ENCODE measurements around the gene KCNMB2. TPM values are rescaled to one million over a fixed set of nuclear protein-coding genes. Genes with fewer than 3 reads are reported as not detected.

KCNMB2 gene
- polyA plus RNA-seq, 3 donors = not detected

DNA sequence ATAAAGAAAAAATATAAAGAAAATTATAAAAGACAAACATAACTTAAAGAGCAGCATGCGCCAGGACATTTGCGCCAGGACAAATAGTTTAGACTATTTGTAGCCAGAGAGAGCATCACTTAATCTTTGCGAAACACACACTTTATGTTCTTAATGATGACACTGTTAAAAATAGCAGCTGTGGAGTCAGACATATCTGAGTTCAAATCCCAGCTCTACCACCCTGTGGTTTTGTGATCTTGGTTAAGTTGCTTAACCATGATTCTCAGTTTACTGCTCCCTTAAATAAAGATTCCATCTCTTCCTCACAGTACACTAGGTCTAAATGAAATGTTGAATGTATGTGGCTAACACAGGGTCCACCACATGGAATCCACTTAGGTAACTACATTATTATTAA lies 31.4 kb downstream of the KCNMB2 start:
- Histone ChIP-seq H3K4me1 (ENCODE audit: control insufficient read depth in 1 of 2, insufficient read depth in 2 of 2, low read length in 2 of 2) (no peaks in the 10 kb centered on the region), H3K4me3 (replicated peaks in 1 of 3; ENCODE audit: low read depth in 2 of 3, low read length in 3 of 3) (no peak overlapping the region), H3K9me3 (replicated peaks in 1 of 2; ENCODE audit: control insufficient read depth in 1 of 2, insufficient read depth in 1 of 2, low read length in 2 of 2) (no peaks in the 10 kb centered on the region), H3K36me3 (replicated peaks in 1 of 2; ENCODE audit: control insufficient read depth in 1 of 2, insufficient read depth in 2 of 2, low read length in 2 of 2) (no peaks in the 10 kb centered on the region), H3K9ac (ENCODE audit: insufficient read depth, low read length, poor library complexity, severe bottlenecking) (no peak overlapping the region), H3K4me2 (replicated peaks; ENCODE audit: extremely low read depth, low read length, poor library complexity, severe bottlenecking) (no peak overlapping the region), H4K20me1 (ENCODE audit: insufficient read depth, low read length) (no peaks in the 10 kb centered on the region), H2AFZ (ENCODE audit: insufficient read depth, low read depth, low read length, poor library complexity, severe bottlenecking) (no peak overlapping the region), H3K27me3 (ENCODE audit: control insufficient read depth in 2 of 2, insufficient read depth in 2 of 2, low read length in 2 of 2) (no peaks in the 10 kb centered on the region), H3K27ac (ENCODE audit: low read depth in 1 of 2, low read length in 2 of 2) (no peak overlapping the region), H3K79me2 (ENCODE audit: insufficient read depth, low read length) (no peaks in the 10 kb centered on the region)
- no peak overlapping the region for H3K4me3 Mint-ChIP-seq
- peaks cover 0 to 2% (median 0%) of the 10 kb centered on the region in 3 donors for H3K27me3 Mint-ChIP-seq (ENCODE audit: low read depth in 3 of 3)
- DNase-seq = no peak
- no peaks in the 10 kb centered on the region for H3K4me1 Mint-ChIP-seq
- no CpG with 5 or more reads among the region's 3 CpGs for WGBS (ENCODE audit: insufficient coverage)
- no peak overlapping the region for H3K27ac Mint-ChIP-seq
- TF ChIP-seq, protein P1, sequence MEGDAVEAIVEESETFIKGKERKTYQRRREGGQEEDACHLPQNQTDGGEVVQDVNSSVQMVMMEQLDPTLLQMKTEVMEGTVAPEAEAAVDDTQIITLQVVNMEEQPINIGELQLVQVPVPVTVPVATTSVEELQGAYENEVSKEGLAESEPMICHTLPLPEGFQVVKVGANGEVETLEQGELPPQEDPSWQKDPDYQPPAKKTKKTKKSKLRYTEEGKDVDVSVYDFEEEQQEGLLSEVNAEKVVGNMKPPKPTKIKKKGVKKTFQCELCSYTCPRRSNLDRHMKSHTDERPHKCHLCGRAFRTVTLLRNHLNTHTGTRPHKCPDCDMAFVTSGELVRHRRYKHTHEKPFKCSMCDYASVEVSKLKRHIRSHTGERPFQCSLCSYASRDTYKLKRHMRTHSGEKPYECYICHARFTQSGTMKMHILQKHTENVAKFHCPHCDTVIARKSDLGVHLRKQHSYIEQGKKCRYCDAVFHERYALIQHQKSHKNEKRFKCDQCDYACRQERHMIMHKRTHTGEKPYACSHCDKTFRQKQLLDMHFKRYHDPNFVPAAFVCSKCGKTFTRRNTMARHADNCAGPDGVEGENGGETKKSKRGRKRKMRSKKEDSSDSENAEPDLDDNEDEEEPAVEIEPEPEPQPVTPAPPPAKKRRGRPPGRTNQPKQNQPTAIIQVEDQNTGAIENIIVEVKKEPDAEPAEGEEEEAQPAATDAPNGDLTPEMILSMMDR (IDR thresholded peaks at IDR 0.05) = no peak
- no peaks in the 10 kb centered on the region for H3K36me3 Mint-ChIP-seq
- H3K9me3 Mint-ChIP-seq = peaks cover 0 to 6% (median 3%) of the 10 kb centered on the region in 7 donors
- intact Hi-C loops (cut with micrococcal nuclease) = no loop called here

DNA sequence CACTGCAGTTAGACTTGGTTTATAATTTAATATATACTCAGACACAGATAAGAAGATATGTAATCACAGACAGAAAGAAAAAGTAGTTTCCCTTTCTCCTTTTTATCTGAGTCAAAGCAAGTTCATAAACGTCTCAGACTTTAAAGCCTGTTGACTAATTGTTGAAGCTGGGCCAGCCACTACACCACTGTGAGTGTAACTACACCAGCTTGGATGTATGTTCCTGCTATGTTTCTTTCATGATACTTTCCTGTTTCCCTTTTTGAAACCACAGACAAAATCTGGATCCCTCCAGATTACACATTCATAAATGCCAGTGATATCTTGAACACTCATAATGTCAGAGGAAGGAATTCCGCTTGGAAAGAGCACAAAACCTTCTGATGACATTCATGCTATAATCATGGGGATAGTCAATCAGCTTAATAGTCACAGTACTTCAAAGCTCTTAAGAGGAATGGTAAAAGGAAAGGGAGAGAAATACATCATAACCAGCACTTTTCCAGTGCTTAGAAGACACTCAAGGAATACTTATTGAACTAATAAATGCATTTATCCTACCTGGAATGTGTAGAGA lies 32.0 kb downstream of the KCNMB2 start:
- Histone ChIP-seq H3K4me2 (replicated peaks; ENCODE audit: extremely low read depth, low read length, poor library complexity, severe bottlenecking) (no peak overlapping the region), H3K9ac (ENCODE audit: insufficient read depth, low read length, poor library complexity, severe bottlenecking) (no peak overlapping the region), H3K27ac (ENCODE audit: low read depth in 1 of 2, low read length in 2 of 2) (no peak overlapping the region), H3K79me2 (ENCODE audit: insufficient read depth, low read length) (no peaks in the 10 kb centered on the region), H3K9me3 (replicated peaks in 1 of 2; ENCODE audit: control insufficient read depth in 1 of 2, insufficient read depth in 1 of 2, low read length in 2 of 2) (no peaks in the 10 kb centered on the region), H3K36me3 (replicated peaks in 1 of 2; ENCODE audit: control insufficient read depth in 1 of 2, insufficient read depth in 2 of 2, low read length in 2 of 2) (no peaks in the 10 kb centered on the region), H4K20me1 (ENCODE audit: insufficient read depth, low read length) (no peaks in the 10 kb centered on the region), H3K4me1 (ENCODE audit: control insufficient read depth in 1 of 2, insufficient read depth in 2 of 2, low read length in 2 of 2) (no peaks in the 10 kb centered on the region), H3K4me3 (replicated peaks in 1 of 3; ENCODE audit: low read depth in 2 of 3, low read length in 3 of 3) (no peak overlapping the region), H3K27me3 (ENCODE audit: control insufficient read depth in 2 of 2, insufficient read depth in 2 of 2, low read length in 2 of 2) (no peaks in the 10 kb centered on the region), H2AFZ (ENCODE audit: insufficient read depth, low read depth, low read length, poor library complexity, severe bottlenecking) (no peak overlapping the region)
- TF ChIP-seq, protein P1 (IDR thresholded peaks at IDR 0.05) = no peak
- H3K27ac Mint-ChIP-seq = no peak overlapping the region
- H3K4me1 Mint-ChIP-seq = no peaks in the 10 kb centered on the region
- intact Hi-C loops (cut with micrococcal nuclease) = no loop called here
- WGBS (ENCODE audit: insufficient coverage) = 0% methylated on average over 1 of the region's 2 CpGs
- H3K9me3 Mint-ChIP-seq = peaks cover 0 to 6% (median 3%) of the 10 kb centered on the region in 7 donors
- H3K36me3 Mint-ChIP-seq = no peaks in the 10 kb centered on the region
- H3K27me3 Mint-ChIP-seq (ENCODE audit: low read depth in 3 of 3) = peaks cover 0 to 2% (median 0%) of the 10 kb centered on the region in 3 donors
- DNase-seq = no peak
- no peak overlapping the region for H3K4me3 Mint-ChIP-seq
